Natural killer cell (primary cell): Measurements from ENCODE around the gene SNRNP25. TPM values are rescaled to one million over a fixed set of nuclear protein-coding genes. Genes with fewer than 3 reads are reported as not detected.
A peak's percentile ranks its signal among the peaks of the same experiment; 100 is the strongest.

ENCODE experiments used
- ATAC-seq, 3 donors: fragments of 150-1000 bp in 2 of 3; fragments of 200-7000 bp in 1 of 3; cut with Tn5 transposase; 1 replicate in 1 of 3; 2 replicates in 2 of 3; pipeline ENCODE4 v1.10.0; 2021; ENCODE audit warnings: mild to moderate bottlenecking in 2 of 3, moderate library complexity in 2 of 3
- DNase-seq, 2 donors: peaks; one replicate each; pipeline versions ENCODE4 v3.0.0 to v3.0.0-alpha.2; 2013 to 2021; ENCODE audit warnings: mixed read lengths in 1 of 2
- H3K27ac ChIP-seq: one replicate; pipeline ENCODE4 v1.5.1; 2013; ENCODE audit warnings: mild to moderate bottlenecking, low read length
- H3K27me3 ChIP-seq: one replicate; pipeline ENCODE4 v1.6.1; 2013; ENCODE audit warnings: low read length; ENCODE audit not compliant: control insufficient read depth, insufficient read depth
- H3K36me3 ChIP-seq: one replicate; pipeline ENCODE4 v1.6.1; 2013; ENCODE audit warnings: low read length; ENCODE audit not compliant: control insufficient read depth, insufficient read depth
- H3K4me1 ChIP-seq: one replicate; pipeline ENCODE4 v1.6.1; 2013; ENCODE audit warnings: low read length; ENCODE audit not compliant: control insufficient read depth, insufficient read depth
- H3K4me3 ChIP-seq: one replicate; pipeline ENCODE4 v1.5.1; 2013; ENCODE audit warnings: low read length
- H3K9me3 ChIP-seq: one replicate; pipeline ENCODE4 v1.6.1; 2013; ENCODE audit warnings: low read length; ENCODE audit not compliant: control insufficient read depth, insufficient read depth
- H3K27ac Mint-ChIP-seq, 2 donors: one replicate each; pipeline ENCODE4 v1.8.0; 2022; ENCODE audit warnings: mild to moderate bottlenecking in 2 of 2, mixed read lengths in 2 of 2, moderate library complexity in 1 of 2
- H3K27me3 Mint-ChIP-seq, 2 donors: one replicate each; pipeline ENCODE4 v1.8.0; 2022; ENCODE audit warnings: low read depth in 2 of 2, mixed read lengths in 2 of 2
- H3K36me3 Mint-ChIP-seq: one replicate; pipeline ENCODE4 v1.8.0; 2022; ENCODE audit warnings: mixed read lengths
- H3K4me1 Mint-ChIP-seq, 2 donors: one replicate each; pipeline ENCODE4 v1.8.0; 2022; ENCODE audit warnings: mixed read lengths in 2 of 2
- H3K4me3 Mint-ChIP-seq: one replicate; pipeline ENCODE4 v1.8.0; 2022; ENCODE audit warnings: mild to moderate bottlenecking, moderate library complexity, mixed read lengths
- H3K9me3 Mint-ChIP-seq, 2 donors: one replicate each; pipeline ENCODE4 v1.8.0; 2022; ENCODE audit warnings: mixed read lengths in 2 of 2
- WGBS: methylation state at CpG from one replicate; pipeline ENCODE4 v1.1.7; 2013; ENCODE audit warnings: missing lambda C conversion rate; ENCODE audit not compliant: insufficient coverage; 5-methylcytosine and 5-hydroxymethylcytosine counted together
- intact Hi-C: fragments of 100-400 bp; cut with micrococcal nuclease; formaldehyde crosslinking; loops from one replicate; pipeline ENCODE4 v1.14.2; 2022
- total RNA-seq, 4 donors: library from RNA; stranded (reverse); fragments of 120-200 nt in 1 of 4; gene quantifications; one replicate each; pipeline versions ENCODE4 v1.2.3 to v1.2.4, GENCODE V29; 2013 to 2022
- TF ChIP-seq, protein P1 (sequence below): fragments of 200-600 bp; IDR thresholded peaks from one replicate; pipeline ENCODE4 v1.8.0; 2022; ENCODE audit warnings: antibody characterized with exemption

SNRNP25 gene
- total RNA-seq, 3 donors from 2014 or later (not counting 1 experiment from before 2014, with no cell fraction given): 6.4 to 13.4 (median 13.2) TPM

DNA sequence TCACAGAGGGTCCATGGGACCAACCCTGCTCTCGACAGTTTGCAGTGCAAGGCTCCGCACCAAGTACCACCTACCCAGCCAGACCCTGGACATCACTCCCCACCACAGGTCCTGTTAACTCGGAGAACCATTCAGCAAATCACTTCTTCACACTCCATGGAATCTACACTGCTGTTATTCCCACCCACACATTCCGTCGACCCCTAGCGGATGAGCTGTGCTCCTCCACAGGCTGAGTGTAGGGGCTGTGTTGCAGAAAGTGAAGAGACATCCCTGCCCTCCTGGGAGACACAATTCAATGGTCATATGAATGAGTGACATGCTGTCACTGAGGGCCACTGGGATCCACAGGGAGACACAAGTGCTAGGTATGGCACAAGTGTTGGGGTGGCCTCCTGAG lies 51.9 kb downstream of the SNRNP25 start:
- Mint-ChIP-seq H3K27me3 (no peaks in the 10 kb centered on the region), H3K4me3 (no peak overlapping the region), H3K9me3 (no peaks in the 10 kb centered on the region), H3K27ac (no peak overlapping the region), H3K36me3 (no peaks in the 10 kb centered on the region), H3K4me1 (peaks cover 0 to 12% of the 10 kb centered on the region in 2 donors)
- TF ChIP-seq, protein P1, sequence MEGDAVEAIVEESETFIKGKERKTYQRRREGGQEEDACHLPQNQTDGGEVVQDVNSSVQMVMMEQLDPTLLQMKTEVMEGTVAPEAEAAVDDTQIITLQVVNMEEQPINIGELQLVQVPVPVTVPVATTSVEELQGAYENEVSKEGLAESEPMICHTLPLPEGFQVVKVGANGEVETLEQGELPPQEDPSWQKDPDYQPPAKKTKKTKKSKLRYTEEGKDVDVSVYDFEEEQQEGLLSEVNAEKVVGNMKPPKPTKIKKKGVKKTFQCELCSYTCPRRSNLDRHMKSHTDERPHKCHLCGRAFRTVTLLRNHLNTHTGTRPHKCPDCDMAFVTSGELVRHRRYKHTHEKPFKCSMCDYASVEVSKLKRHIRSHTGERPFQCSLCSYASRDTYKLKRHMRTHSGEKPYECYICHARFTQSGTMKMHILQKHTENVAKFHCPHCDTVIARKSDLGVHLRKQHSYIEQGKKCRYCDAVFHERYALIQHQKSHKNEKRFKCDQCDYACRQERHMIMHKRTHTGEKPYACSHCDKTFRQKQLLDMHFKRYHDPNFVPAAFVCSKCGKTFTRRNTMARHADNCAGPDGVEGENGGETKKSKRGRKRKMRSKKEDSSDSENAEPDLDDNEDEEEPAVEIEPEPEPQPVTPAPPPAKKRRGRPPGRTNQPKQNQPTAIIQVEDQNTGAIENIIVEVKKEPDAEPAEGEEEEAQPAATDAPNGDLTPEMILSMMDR: no peak
- intact Hi-C loops: no loop called here
- ATAC-seq (no peak), DNase-seq (no peak)
- no peak overlapping the region for H3K4me3 ChIP-seq
- H3K36me3 ChIP-seq: peaks cover 14% of the 10 kb centered on the region
- H3K27me3 ChIP-seq: no peaks in the 10 kb centered on the region
- no peak overlapping the region for H3K27ac ChIP-seq
- H3K9me3 ChIP-seq: no peaks in the 10 kb centered on the region
- no peaks in the 10 kb centered on the region for H3K4me1 ChIP-seq
- 85% methylated on average over 5 of the region's 6 CpGs for WGBS

DNA sequence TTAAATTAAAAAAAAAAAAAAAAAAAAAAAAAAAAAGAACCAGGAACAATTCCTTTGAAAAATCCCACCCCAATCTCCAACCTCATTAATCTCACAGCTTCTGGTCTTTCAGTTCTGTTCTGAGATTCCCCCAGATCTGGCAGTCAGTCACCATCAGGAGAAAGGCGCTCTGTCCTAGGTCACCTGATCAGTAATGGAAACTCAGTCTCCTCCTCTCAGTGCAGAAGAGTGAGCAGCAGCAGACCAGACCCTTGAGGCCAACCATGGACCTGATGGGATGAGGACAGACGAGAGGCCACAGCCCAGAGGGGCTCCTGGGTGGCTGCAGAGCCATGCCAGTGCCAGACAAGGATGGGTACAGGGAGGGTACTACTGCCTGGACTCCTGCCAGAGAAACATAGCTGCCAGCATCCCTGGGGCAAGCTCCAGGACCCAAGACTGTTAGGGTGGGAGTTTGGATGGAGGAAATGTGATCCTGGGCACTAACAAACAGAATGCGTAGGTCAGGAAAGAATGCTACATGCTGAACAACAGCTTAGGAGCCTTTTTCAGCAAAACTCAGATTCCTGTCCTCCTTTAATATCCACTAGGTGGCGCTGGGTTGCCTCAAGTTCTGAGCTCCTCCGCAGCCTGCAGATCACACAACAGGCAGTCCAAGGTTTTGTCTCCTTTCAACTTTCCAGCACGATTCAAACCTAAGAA lies 53.1 kb downstream of the SNRNP25 start:
- Mint-ChIP-seq H3K9me3 (no peaks in the 10 kb centered on the region), H3K4me1 (peaks cover 0 to 7% of the 10 kb centered on the region in 2 donors), H3K4me3 (no peak overlapping the region), H3K36me3 (no peaks in the 10 kb centered on the region), H3K27me3 (no peaks in the 10 kb centered on the region), H3K27ac (no peak overlapping the region)
- Histone ChIP-seq H3K27me3 (no peaks in the 10 kb centered on the region), H3K4me1 (no peaks in the 10 kb centered on the region), H3K27ac (no peak overlapping the region), H3K9me3 (no peaks in the 10 kb centered on the region), H3K36me3 (peaks cover 21% of the 10 kb centered on the region), H3K4me3 (no peak overlapping the region)
- WGBS: 43% methylated on average over 6 of the region's 6 CpGs
- intact Hi-C loops: loop anchor here (1.0 kb wide), 2 partner anchors 75 to 256 kb away; no protein-coding TSS in a partner anchor
- ATAC-seq (peak; percentile 81 to 94 (median 86)), DNase-seq (peak; percentile 42 to 85)
- TF ChIP-seq, protein P1: peak; percentile 72

Other genes with a start within 250 kb of the SNRNP25 start
- 10 to 100 TPM; 10.6 to 14.6 (median 11.3) TPM for gene POLR3K, start 220 bp upstream of the SNRNP25 start, total RNA-seq
- gene RHBDF1, start 18.8 kb downstream of the SNRNP25 start, total RNA-seq: 1 to 10 TPM in 1 of 3 donors, under 1 TPM in 2; 0.26 to 1.1 (median 0.78) TPM
- gene MPG, start 24.4 kb downstream of the SNRNP25 start, total RNA-seq: 10 to 100 TPM; 29.9 to 34.3 (median 31.5) TPM
- 10 to 100 TPM; 44.8 to 62.1 (median 55.7) TPM for gene NPRL3, start 84.8 kb downstream of the SNRNP25 start, total RNA-seq
- not detected for gene HBZ, start 98.8 kb downstream of the SNRNP25 start, total RNA-seq
- gene HBM, start 112.2 kb downstream of the SNRNP25 start, total RNA-seq: not detected
- 1 to 10 TPM in 2 of 3 donors, not detected in 1; 3.2 to 9.9 TPM for gene HBA2, start 119.0 kb downstream of the SNRNP25 start, total RNA-seq
- 10 to 100 TPM in 1 of 3 donors, not detected in 2; 16.9 TPM for gene HBA1, start 122.9 kb downstream of the SNRNP25 start, total RNA-seq
- gene HBQ1, start 126.6 kb downstream of the SNRNP25 start, total RNA-seq: 1 to 10 TPM in 2 of 3 donors, not detected in 1; 1.0 to 2.0 TPM
- gene LUC7L, start 175.6 kb downstream of the SNRNP25 start, total RNA-seq: 100 to 1,000 TPM; 129 to 168 (median 153) TPM
- 10 to 100 TPM; 32.4 to 42.6 (median 40.7) TPM for gene FAM234A, start 181.0 kb downstream of the SNRNP25 start, total RNA-seq
- gene RGS11, start 222.1 kb downstream of the SNRNP25 start, total RNA-seq: under 1 TPM in 1 of 3 donors, not detected in 2; 0.25 TPM
- 1 to 10 TPM in 1 of 3 donors, under 1 TPM in 1, not detected in 1; 0.49 to 1.4 TPM for gene ARHGDIG, start 226.8 kb downstream of the SNRNP25 start, total RNA-seq
- gene PDIA2, start 229.3 kb downstream of the SNRNP25 start, total RNA-seq: not detected